Measurements from ENCODE around the gene L2HGDH. TPM values are rescaled to one million over a fixed set of nuclear protein-coding genes. Genes with fewer than 3 reads are reported as not detected.

L2HGDH gene
- total and polyA plus RNA-seq, 9 of the 15 experiments (the other 6 are each of a cell fraction or from before 2014, with no cell fraction given), result 1.7 to 16.1 (median 10.5) TPM

DNA sequence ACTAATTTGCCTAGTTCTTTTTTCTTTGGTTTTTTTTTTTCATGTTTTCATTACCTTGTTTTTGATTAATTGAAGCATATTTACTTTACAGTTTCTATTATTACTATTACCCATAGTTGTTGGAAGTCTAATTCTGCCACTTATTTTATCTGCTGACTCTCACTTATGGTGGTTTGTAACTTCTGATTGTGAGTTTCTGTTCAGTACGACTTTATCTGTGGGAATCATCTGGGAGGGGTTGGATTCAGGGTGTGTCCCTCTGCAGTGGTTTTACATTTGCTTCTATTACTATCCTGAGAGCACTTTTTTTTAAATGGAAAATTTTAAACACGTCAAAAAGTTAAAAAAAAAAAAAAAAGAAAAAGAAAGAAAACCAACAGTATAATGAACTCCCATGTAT is 54.3 kb downstream of the L2HGDH start (continued):
- TF ChIP-seq, protein P1, sequence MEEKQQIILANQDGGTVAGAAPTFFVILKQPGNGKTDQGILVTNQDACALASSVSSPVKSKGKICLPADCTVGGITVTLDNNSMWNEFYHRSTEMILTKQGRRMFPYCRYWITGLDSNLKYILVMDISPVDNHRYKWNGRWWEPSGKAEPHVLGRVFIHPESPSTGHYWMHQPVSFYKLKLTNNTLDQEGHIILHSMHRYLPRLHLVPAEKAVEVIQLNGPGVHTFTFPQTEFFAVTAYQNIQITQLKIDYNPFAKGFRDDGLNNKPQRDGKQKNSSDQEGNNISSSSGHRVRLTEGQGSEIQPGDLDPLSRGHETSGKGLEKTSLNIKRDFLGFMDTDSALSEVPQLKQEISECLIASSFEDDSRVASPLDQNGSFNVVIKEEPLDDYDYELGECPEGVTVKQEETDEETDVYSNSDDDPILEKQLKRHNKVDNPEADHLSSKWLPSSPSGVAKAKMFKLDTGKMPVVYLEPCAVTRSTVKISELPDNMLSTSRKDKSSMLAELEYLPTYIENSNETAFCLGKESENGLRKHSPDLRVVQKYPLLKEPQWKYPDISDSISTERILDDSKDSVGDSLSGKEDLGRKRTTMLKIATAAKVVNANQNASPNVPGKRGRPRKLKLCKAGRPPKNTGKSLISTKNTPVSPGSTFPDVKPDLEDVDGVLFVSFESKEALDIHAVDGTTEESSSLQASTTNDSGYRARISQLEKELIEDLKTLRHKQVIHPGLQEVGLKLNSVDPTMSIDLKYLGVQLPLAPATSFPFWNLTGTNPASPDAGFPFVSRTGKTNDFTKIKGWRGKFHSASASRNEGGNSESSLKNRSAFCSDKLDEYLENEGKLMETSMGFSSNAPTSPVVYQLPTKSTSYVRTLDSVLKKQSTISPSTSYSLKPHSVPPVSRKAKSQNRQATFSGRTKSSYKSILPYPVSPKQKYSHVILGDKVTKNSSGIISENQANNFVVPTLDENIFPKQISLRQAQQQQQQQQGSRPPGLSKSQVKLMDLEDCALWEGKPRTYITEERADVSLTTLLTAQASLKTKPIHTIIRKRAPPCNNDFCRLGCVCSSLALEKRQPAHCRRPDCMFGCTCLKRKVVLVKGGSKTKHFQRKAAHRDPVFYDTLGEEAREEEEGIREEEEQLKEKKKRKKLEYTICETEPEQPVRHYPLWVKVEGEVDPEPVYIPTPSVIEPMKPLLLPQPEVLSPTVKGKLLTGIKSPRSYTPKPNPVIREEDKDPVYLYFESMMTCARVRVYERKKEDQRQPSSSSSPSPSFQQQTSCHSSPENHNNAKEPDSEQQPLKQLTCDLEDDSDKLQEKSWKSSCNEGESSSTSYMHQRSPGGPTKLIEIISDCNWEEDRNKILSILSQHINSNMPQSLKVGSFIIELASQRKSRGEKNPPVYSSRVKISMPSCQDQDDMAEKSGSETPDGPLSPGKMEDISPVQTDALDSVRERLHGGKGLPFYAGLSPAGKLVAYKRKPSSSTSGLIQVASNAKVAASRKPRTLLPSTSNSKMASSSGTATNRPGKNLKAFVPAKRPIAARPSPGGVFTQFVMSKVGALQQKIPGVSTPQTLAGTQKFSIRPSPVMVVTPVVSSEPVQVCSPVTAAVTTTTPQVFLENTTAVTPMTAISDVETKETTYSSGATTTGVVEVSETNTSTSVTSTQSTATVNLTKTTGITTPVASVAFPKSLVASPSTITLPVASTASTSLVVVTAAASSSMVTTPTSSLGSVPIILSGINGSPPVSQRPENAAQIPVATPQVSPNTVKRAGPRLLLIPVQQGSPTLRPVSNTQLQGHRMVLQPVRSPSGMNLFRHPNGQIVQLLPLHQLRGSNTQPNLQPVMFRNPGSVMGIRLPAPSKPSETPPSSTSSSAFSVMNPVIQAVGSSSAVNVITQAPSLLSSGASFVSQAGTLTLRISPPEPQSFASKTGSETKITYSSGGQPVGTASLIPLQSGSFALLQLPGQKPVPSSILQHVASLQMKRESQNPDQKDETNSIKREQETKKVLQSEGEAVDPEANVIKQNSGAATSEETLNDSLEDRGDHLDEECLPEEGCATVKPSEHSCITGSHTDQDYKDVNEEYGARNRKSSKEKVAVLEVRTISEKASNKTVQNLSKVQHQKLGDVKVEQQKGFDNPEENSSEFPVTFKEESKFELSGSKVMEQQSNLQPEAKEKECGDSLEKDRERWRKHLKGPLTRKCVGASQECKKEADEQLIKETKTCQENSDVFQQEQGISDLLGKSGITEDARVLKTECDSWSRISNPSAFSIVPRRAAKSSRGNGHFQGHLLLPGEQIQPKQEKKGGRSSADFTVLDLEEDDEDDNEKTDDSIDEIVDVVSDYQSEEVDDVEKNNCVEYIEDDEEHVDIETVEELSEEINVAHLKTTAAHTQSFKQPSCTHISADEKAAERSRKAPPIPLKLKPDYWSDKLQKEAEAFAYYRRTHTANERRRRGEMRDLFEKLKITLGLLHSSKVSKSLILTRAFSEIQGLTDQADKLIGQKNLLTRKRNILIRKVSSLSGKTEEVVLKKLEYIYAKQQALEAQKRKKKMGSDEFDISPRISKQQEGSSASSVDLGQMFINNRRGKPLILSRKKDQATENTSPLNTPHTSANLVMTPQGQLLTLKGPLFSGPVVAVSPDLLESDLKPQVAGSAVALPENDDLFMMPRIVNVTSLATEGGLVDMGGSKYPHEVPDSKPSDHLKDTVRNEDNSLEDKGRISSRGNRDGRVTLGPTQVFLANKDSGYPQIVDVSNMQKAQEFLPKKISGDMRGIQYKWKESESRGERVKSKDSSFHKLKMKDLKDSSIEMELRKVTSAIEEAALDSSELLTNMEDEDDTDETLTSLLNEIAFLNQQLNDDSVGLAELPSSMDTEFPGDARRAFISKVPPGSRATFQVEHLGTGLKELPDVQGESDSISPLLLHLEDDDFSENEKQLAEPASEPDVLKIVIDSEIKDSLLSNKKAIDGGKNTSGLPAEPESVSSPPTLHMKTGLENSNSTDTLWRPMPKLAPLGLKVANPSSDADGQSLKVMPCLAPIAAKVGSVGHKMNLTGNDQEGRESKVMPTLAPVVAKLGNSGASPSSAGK (IDR thresholded peaks at IDR 0.05), result no peak
- TF ChIP-seq HDAC1 (IDR thresholded peaks at IDR 0.05) (0 out of 4 replicates have a peak, but pooled peaks of 1 of the 2 experiments have one; percentile 37), ZNF766 (CRISPR knock-in tag; conservative IDR thresholded peaks at IDR 0.05) (0 out of 2 replicates have a peak, but pooled peaks have one; percentile 32), KLF1 (tag; IDR thresholded peaks at IDR 0.05) (0 out of 2 replicates have a peak, but pooled peaks have one; percentile 24), SMAD2 (IDR thresholded peaks at IDR 0.05; ENCODE audit: low read depth, low read length) (no peak), ZNF316 (IDR thresholded peaks at IDR 0.05) (peak; percentile 74)
